Large intestine (tissue), 3 donors: ENCODE data around the gene TSEN34. TPM values are rescaled to one million over a fixed set of nuclear protein-coding genes. Genes with fewer than 3 reads are reported as not detected.
"Not testable (repeated sequence)": the region's sequence is repeated elsewhere in the genome, so short reads cannot be mapped to it uniquely, and the experiment has no call there.

Experiments used
- DNase-seq, 2 donors: peaks; one replicate each; pipeline versions ENCODE4 v3.0.0 to v3.0.0-alpha.2; 2013
- H3K27ac ChIP-seq: one replicate; pipeline ENCODE4 v1.5.1; 2013; ENCODE audit warnings: low read length
- H3K27me3 ChIP-seq: 2 replicates; pipeline ENCODE4 v1.6.1; 2013; ENCODE audit warnings: low read length; ENCODE audit not compliant: control insufficient read depth, insufficient read depth
- H3K36me3 ChIP-seq: 2 replicates; pipeline ENCODE4 v1.6.1; 2013; ENCODE audit warnings: low read length; ENCODE audit not compliant: control insufficient read depth, insufficient read depth
- H3K4me1 ChIP-seq: one replicate; pipeline ENCODE4 v1.6.1; 2013; ENCODE audit warnings: low read length; ENCODE audit not compliant: control insufficient read depth, insufficient read depth
- H3K4me3 ChIP-seq: one replicate; pipeline ENCODE4 v1.5.1; 2013; ENCODE audit warnings: low read length
- H3K9me3 ChIP-seq: one replicate; pipeline ENCODE4 v1.6.1; 2013; ENCODE audit warnings: mild to moderate bottlenecking, low read depth, low read length, moderate library complexity; ENCODE audit not compliant: control insufficient read depth
- WGBS: methylation state at CpG from one replicate; pipeline ENCODE4 v1.1.5; 2013; ENCODE audit warnings: low lambda C conversion rate; ENCODE audit not compliant: insufficient coverage; 5-methylcytosine and 5-hydroxymethylcytosine counted together
- polyA plus RNA-seq: library from polyadenylated mRNA; unstranded; fragments of 120-200 nt; gene quantifications from one replicate; pipeline ENCODE4 v1.2.1, GENCODE V29; 2013

The TSEN34 gene
- polyA plus RNA-seq, 1 donor = 52.7 TPM

GRCh38 chr19:54207676-54207982 is 16.5 kb downstream of the TSEN34 start:
- Histone ChIP-seq H3K27me3 (no peaks in the 10 kb centered on the region), H3K9me3 (no peaks in the 10 kb centered on the region), H3K27ac (peak overlapping the region; percentile 96), H3K36me3 (peaks cover 60% of the 10 kb centered on the region), H3K4me3 (no peak overlapping the region), H3K4me1 (peaks cover 59% of the 10 kb centered on the region)
- DNase-seq = no peak
- no CpG with 5 or more reads among the region's 5 CpGs for WGBS

DNA sequence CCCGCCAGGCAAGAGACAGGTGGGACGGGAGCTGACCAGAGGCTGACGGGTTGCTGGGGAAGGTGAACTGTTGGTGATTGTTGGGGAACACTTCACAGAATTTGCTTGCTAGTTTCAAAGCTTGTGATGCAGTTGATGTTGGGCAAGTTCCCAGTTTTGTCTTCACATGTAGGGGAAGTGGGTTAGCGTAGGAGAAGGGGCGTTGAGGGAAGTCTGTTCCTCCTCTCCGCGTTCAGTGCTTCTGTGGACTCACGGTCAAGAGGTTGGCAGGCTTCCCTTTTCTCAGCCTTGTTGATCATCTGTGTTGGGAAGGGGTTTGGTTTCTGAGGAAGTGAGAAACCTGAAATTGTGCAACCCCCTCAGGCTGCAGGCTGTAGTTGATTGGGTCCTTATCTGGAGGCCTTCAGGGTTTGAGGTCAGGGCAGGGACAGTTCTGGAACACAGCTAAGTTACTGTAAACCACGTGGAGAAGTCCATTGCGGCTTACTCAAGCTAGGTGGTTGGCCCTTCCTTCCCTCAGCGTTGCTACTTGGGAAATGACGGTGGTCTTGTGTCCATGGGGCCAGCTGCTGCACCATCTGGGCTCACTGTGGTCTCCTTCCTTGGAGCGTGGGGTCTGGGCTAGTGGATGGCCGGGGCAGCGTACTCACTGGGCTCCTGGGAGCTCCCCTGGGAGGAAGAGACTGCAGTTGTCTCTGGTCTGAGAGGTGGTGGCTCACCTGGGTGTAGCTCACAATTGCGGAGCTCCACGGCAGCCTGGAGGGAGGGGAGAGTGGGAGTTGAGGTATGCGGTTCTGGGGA is 17.1 kb downstream of the TSEN34 start:
- 80% methylated on average over 1 of the region's 18 CpGs for WGBS
- peaks cover 54% of the 10 kb centered on the region for H3K4me1 ChIP-seq
- peak; percentile 78 to 87 for DNase-seq
- no peak overlapping the region for H3K4me3 ChIP-seq
- no peaks in the 10 kb centered on the region for H3K27me3 ChIP-seq
- no peaks in the 10 kb centered on the region for H3K9me3 ChIP-seq
- peak overlapping the region; percentile 96 for H3K27ac ChIP-seq
- peaks cover 54% of the 10 kb centered on the region for H3K36me3 ChIP-seq

DNA sequence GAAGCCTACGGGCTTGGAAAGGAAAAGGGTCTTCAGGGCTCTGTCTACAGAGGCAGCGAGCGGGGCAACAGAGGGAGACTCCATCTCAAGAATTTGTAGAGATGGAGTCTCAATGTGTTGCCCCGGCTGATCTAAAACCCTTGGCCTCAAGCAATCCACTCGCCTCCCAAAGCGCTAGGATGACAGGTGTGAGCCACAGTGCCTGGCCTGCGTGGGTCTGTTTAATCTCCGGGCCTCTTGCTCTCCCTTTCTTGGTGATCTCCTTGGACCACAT is 17.6 kb downstream of the TSEN34 start:
- no peak for DNase-seq
- Histone ChIP-seq H3K4me1 (peaks cover 49% of the 10 kb centered on the region), H3K9me3 (no peaks in the 10 kb centered on the region), H3K27me3 (no peaks in the 10 kb centered on the region), H3K27ac (peak overlapping the region; percentile 96), H3K36me3 (peaks cover 49% of the 10 kb centered on the region), H3K4me3 (no peak overlapping the region)
- 50% methylated on average over 1 of the region's 8 CpGs for WGBS

GRCh38 chr19:54209058-54209810 is 18.1 kb downstream of the TSEN34 start:
- no peak overlapping the region for H3K4me3 ChIP-seq
- H3K9me3 ChIP-seq = no peaks in the 10 kb centered on the region
- H3K27me3 ChIP-seq = no peaks in the 10 kb centered on the region
- WGBS = no CpG with 5 or more reads among the region's 24 CpGs
- H3K27ac ChIP-seq = peak overlapping the region; percentile 96
- no peak for DNase-seq
- H3K36me3 ChIP-seq = peaks cover 45% of the 10 kb centered on the region
- peaks cover 46% of the 10 kb centered on the region for H3K4me1 ChIP-seq

- Histone ChIP-seq H3K9me3 (no peaks in the 10 kb centered on the region), H3K4me3 (no peak overlapping the region), H3K36me3 (peaks cover 39% of the 10 kb centered on the region), H3K4me1 (peaks cover 41% of the 10 kb centered on the region), H3K27ac (peak overlapping the region; percentile 96), H3K27me3 (no peaks in the 10 kb centered on the region)
- DNase-seq = peak; percentile 97 to 98
- no CpG with 5 or more reads among the region's 10 CpGs for WGBS
Measured at GRCh38 chr19:54209811-54210494, 18.8 kb downstream of the TSEN34 start.

- Histone ChIP-seq H3K27me3 (no peaks in the 10 kb centered on the region), H3K4me3 (no peak overlapping the region), H3K27ac (peak overlapping the region; percentile 96), H3K36me3 (peaks cover 26% of the 10 kb centered on the region), H3K9me3 (no peaks in the 10 kb centered on the region), H3K4me1 (peaks cover 39% of the 10 kb centered on the region)
- 50% methylated on average over 1 of the region's 12 CpGs for WGBS
- DNase-seq = no peak
Measured at GRCh38 chr19:54211235-54211634, 20.1 kb downstream of the TSEN34 start.

DNA sequence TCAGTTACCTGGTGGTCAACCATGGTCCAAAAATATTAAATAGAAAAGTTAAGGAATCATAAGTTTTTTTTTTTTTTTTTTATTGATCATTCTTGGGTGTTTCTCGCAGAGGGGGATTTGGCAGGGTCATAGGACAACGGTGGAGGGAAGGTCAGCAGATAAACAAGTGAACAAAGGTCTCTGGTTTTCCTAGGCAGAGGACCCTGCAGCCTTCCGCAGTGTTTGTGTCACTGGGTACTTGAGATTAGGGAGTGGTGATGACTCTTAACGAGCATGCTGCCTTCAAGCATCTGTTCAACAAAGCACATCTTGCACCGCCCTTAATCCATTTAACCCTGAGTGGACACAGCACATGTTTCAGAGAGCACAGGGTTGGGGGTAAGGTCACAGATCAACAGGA is 23.1 kb downstream of the TSEN34 start:
- H3K4me3 ChIP-seq, DNase-seq, H3K9me3 ChIP-seq, H3K27me3 ChIP-seq, H3K36me3 ChIP-seq, H3K27ac ChIP-seq: not testable (repeated sequence)
- peaks cover 19% of the 10 kb centered on the region for H3K4me1 ChIP-seq
- WGBS = no CpG with 5 or more reads among the region's 5 CpGs

GRCh38 chr19:54214734-54215133 is 23.6 kb downstream of the TSEN34 start:
- H3K9me3 ChIP-seq, DNase-seq, H3K36me3 ChIP-seq, H3K4me3 ChIP-seq, H3K27ac ChIP-seq, H3K27me3 ChIP-seq: not testable (repeated sequence)
- WGBS = no CpG with 5 or more reads among the region's 19 CpGs
- H3K4me1 ChIP-seq = peaks cover 14% of the 10 kb centered on the region

DNA sequence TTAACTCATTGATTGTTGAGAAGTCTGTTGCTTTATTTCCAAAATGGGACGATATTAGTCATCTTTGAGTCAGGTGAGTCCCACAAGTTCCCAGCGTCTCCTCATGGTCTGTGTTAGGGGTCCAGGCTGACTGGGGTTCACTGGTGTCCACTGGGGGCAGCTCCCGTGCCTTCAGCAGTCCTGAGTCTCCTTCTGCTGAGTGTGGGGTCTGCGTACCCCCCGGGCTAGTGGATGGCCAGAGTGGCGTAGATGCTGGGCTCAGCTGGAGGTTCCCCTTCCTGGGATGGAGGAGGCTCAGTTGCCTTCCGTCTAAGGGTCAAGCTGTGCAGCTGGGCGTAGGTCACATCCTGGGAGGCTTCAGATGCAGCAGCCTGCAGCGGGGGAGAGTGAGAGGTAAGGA is 25.8 kb downstream of the TSEN34 start:
- Histone ChIP-seq H3K27ac (no peak overlapping the region), H3K36me3 (no peaks in the 10 kb centered on the region), H3K4me3 (no peak overlapping the region), H3K27me3 (no peaks in the 10 kb centered on the region), H3K4me1 (no peaks in the 10 kb centered on the region), H3K9me3 (no peaks in the 10 kb centered on the region)
- DNase-seq = no peak
- WGBS = no CpG with 5 or more reads among the region's 9 CpGs

DNA sequence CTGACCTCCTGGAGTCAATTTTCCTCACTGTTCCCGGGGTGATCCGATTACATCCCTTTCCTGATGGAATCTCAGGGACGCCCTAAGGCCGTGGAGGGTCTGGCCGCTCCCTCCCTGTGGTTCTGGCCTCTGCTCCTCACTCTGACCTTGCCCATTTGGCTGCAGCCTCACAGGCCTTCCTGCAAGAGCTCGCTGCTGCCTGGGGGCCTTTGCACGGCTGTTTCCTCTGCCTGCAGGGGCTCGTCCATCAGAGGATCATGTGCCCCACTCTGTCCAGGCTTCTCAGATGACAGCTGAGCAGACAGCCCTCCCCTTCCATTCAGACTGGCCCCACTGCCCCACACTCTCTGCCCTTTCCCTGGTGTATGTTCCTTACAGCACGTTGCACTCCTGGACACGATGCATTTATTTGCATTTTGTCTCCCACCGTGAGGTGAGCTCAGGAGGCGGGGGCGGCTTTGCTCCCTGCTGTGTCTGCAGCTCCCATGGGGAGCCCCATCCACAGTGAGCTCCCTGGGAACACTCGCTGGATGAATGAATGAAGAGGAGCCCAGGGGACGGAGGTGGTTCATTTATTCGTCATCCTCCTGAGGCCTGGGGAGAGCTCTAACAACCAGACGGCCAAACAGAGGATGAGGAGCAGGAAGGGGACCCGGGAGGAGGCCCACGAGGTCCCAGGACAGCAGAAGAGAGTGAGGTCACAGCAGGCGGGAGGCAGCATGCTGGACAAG is 26.6 kb downstream of the TSEN34 start:
- not testable (repeated sequence) for H3K4me3 ChIP-seq, H3K36me3 ChIP-seq, H3K4me1 ChIP-seq, H3K27ac ChIP-seq, H3K27me3 ChIP-seq, DNase-seq, H3K9me3 ChIP-seq
- no CpG with 5 or more reads among the region's 20 CpGs for WGBS
